Testis (tissue), 3 donors: ENCODE results near the gene CEP162. TPM values are rescaled to one million over a fixed set of nuclear protein-coding genes. Genes with fewer than 3 reads are reported as not detected.

ENCODE experiments used
- DNase-seq: peaks from one replicate; pipeline ENCODE4 v3.0.0-alpha.2; 2019
- H3K27ac ChIP-seq, 2 donors: fragments of 200-600 bp; sonication (generic); one replicate each; pipeline ENCODE4 v1.5.1; 2019
- H3K27me3 ChIP-seq: fragments of 200-600 bp; sonication (generic); one replicate; pipeline ENCODE4 v1.5.1; 2019
- H3K36me3 ChIP-seq: fragments of 200-600 bp; sonication (generic); one replicate; pipeline ENCODE4 v1.5.1; 2017; ENCODE audit warnings: low read depth; ENCODE audit errors: missing control alignments
- H3K4me1 ChIP-seq: fragments of 200-600 bp; sonication (generic); one replicate; pipeline ENCODE4 v1.5.1; 2019
- H3K4me3 ChIP-seq, 2 donors: fragments of 200-600 bp; sonication (generic); one replicate each; pipeline ENCODE4 v1.5.1; 2017 to 2019
- H3K9me3 ChIP-seq: fragments of 200-600 bp; sonication (generic); one replicate; pipeline ENCODE4 v1.5.1; 2017
- CTCF ChIP-seq, 3 experiments: fragments of 450-650 bp in 2 of 3; fragments of 200-600 bp in 1 of 3; sonication (generic) in 1 of 3; IDR thresholded peaks; one replicate each; pipeline ENCODE4 v1.5.1; 2016 to 2019; ENCODE audit warnings: antibody characterized with exemption in 3 of 3, mild to moderate bottlenecking in 2 of 3, moderate library complexity in 1 of 3
- POLR2A ChIP-seq: fragments of 450-650 bp; IDR thresholded peaks from one replicate; pipeline ENCODE4 v1.6.1; 2017; ENCODE audit warnings: antibody characterized with exemption, mild to moderate bottlenecking, moderate library complexity
- WGBS, 2 donors: methylation state at CpG; one replicate each; pipeline ENCODE4 v1.1.5; 2018; 5-methylcytosine and 5-hydroxymethylcytosine counted together
- intact Hi-C: fragments of 100-400 bp; cut with DNase I; formaldehyde crosslinking; loops from one replicate; pipeline ENCODE4 v1.15.1; 2023; ENCODE audit warnings: low total_unique reads
- polyA plus RNA-seq: library from polyadenylated mRNA; stranded (reverse); fragments of 350-450 nt; fragmentation: Illumina TruSeq; extraction: RNeasy Lipid Tissue Mini Kit (QIAGEN cat#74804); gene quantifications from one replicate; pipeline ENCODE4 v1.2.3, GENCODE V29; 2014; ENCODE audit warnings: low read depth, low replicate concordance; ENCODE audit not compliant: insufficient read depth
- total RNA-seq, 2 donors: library from RNA; depleted of rRNA; stranded (reverse); fragments of >200 nt; gene quantifications; one replicate each; pipeline ENCODE4 v1.2.3, GENCODE V29; 2016

Gene CEP162
- total and polyA plus RNA-seq, 3 donors from 2014 or later = 8.6 to 36.0 (median 20.3) TPM

GRCh38 chr6:84078335-84078734, 149.1 kb downstream of the CEP162 start:
- H3K36me3 ChIP-seq = no peaks in the 10 kb centered on the region
- H3K9me3 ChIP-seq = no peaks in the 10 kb centered on the region
- no peaks in the 10 kb centered on the region for H3K4me1 ChIP-seq
- no peaks in the 10 kb centered on the region for H3K27me3 ChIP-seq
- no peak for DNase-seq
- 48 to 69% methylated on average over 1 of the region's 1 CpG for WGBS, 2 donors
- no peak overlapping the region for H3K4me3 ChIP-seq
- TF ChIP-seq CTCF (IDR thresholded peaks at IDR 0.05) (no peak), POLR2A (no peak)
- intact Hi-C loops = no loop called here
- H3K27ac ChIP-seq = no peak overlapping the region

GRCh38 chr6:84077645-84078044, 149.8 kb downstream of the CEP162 start:
- no peak for TF ChIP-seq CTCF (IDR thresholded peaks at IDR 0.05)
- no peak for TF ChIP-seq POLR2A
- H3K9me3 ChIP-seq = no peaks in the 10 kb centered on the region
- H3K4me1 ChIP-seq = no peaks in the 10 kb centered on the region
- no peak overlapping the region for H3K27ac ChIP-seq
- H3K27me3 ChIP-seq = no peaks in the 10 kb centered on the region
- H3K36me3 ChIP-seq = no peaks in the 10 kb centered on the region
- intact Hi-C loops = no loop called here
- no peak for DNase-seq
- WGBS, 2 donors = 88 to 89% methylated on average over 2 of the region's 2 CpGs
- H3K4me3 ChIP-seq = no peak overlapping the region

GRCh38 chr6:84074988-84075781, 152.3 kb downstream of the CEP162 start:
- intact Hi-C loops = no loop called here
- TF ChIP-seq POLR2A (no peak), CTCF (IDR thresholded peaks at IDR 0.05) (no peak)
- Histone ChIP-seq H3K36me3 (no peaks in the 10 kb centered on the region), H3K4me1 (no peaks in the 10 kb centered on the region), H3K4me3 (no peak overlapping the region), H3K27me3 (no peaks in the 10 kb centered on the region), H3K9me3 (no peaks in the 10 kb centered on the region), H3K27ac (no peak overlapping the region)
- whole genome bisulfite sequencing, 2 donors = 35 to 61% methylated on average over 6 of the region's 6 CpGs
- DNase-seq = no peak

Other genes with a start within 250 kb of the CEP162 start
- gene MRAP2, start 193.9 kb downstream of the CEP162 start, total RNA-seq = 1 to 10 TPM; 3.2 to 5.4 TPM
- gene MRAP2, start 193.9 kb downstream of the CEP162 start, polyA plus RNA-seq = 4.1 TPM